Suppressor macrophage (primary cell): ENCODE measurements around the gene PPP2R2C.

Experiments used
- DNase-seq, 4 experiments: peaks; one replicate each; pipeline ENCODE4 v3.0.0-alpha.2; 2020 to 2022

The PPP2R2C gene

GRCh38 chr4:6377626-6378492, 94.6 kb downstream of the PPP2R2C start:
- DNase-seq: no peak

GRCh38 chr4:6375620-6376295, 96.7 kb downstream of the PPP2R2C start:
- no peak for DNase-seq

- DNase-seq: no peak
Measured at GRCh38 chr4:6374575-6374974, 97.8 kb downstream of the PPP2R2C start.

- no peak for DNase-seq
Measured at GRCh38 chr4:6373541-6374410, 98.6 kb downstream of the PPP2R2C start.

GRCh38 chr4:6372649-6373525, 99.5 kb downstream of the PPP2R2C start:
- DNase-seq: peak; percentile 2 to 28 (median 24)

GRCh38 chr4:6371812-6372211, 100.6 kb downstream of the PPP2R2C start:
- no peak for DNase-seq

GRCh38 chr4:6371271-6371670, 101.1 kb downstream of the PPP2R2C start:
- DNase-seq: no peak

- no peak for DNase-seq
Measured at GRCh38 chr4:6369924-6370645, 102.3 kb downstream of the PPP2R2C start.

GRCh38 chr4:6369511-6369910, 102.9 kb downstream of the PPP2R2C start:
- DNase-seq: no peak

- DNase-seq: no peak
Measured at GRCh38 chr4:6369035-6369434, 103.4 kb downstream of the PPP2R2C start.

GRCh38 chr4:6368601-6369000, 103.8 kb downstream of the PPP2R2C start:
- no peak for DNase-seq

GRCh38 chr4:6368096-6368495, 104.3 kb downstream of the PPP2R2C start:
- DNase-seq: no peak

- no peak for DNase-seq
Measured at GRCh38 chr4:6367371-6367851, 105.0 kb downstream of the PPP2R2C start.

GRCh38 chr4:6366581-6366980, 105.8 kb downstream of the PPP2R2C start:
- DNase-seq: no peak

- DNase-seq: no peak
Measured at GRCh38 chr4:6365545-6366086, 106.8 kb downstream of the PPP2R2C start.

- no peak for DNase-seq
Measured at GRCh38 chr4:6364581-6364980, 107.8 kb downstream of the PPP2R2C start.

- no peak for DNase-seq
Measured at GRCh38 chr4:6364146-6364545, 108.3 kb downstream of the PPP2R2C start.

- DNase-seq: peak; percentile 7 to 60 (median 33)
Measured at GRCh38 chr4:6362896-6363295, 109.5 kb downstream of the PPP2R2C start.

- no peak for DNase-seq
Measured at GRCh38 chr4:6362243-6362885, 110.0 kb downstream of the PPP2R2C start.

GRCh38 chr4:6361076-6361784, 111.2 kb downstream of the PPP2R2C start:
- DNase-seq: no peak
